Endodermal cell (in vitro differentiated cells): ENCODE measurements around the gene THSD7B. TPM values are rescaled to one million over a fixed set of nuclear protein-coding genes. Genes with fewer than 3 reads are reported as not detected.

ENCODE experiments used
- DNase-seq: peaks from one replicate; pipeline ENCODE4 v3.0.0-alpha.2; 2017
- H3K27ac ChIP-seq: 2 replicates; pipeline ENCODE4 v1.5.1; 2013; ENCODE audit warnings: mild to moderate bottlenecking, low read depth, low read length, moderate library complexity
- H3K27me3 ChIP-seq: 2 replicates; pipeline ENCODE4 v1.6.1; 2013; ENCODE audit warnings: mild to moderate bottlenecking, low read length, moderate library complexity; ENCODE audit not compliant: insufficient read depth, control insufficient read depth, poor library complexity, severe bottlenecking
- H3K36me3 ChIP-seq: 2 replicates; pipeline ENCODE4 v1.7.0; 2013; ENCODE audit warnings: mild to moderate bottlenecking, low read length, moderate library complexity; ENCODE audit not compliant: control insufficient read depth, insufficient read depth
- H3K4me1 ChIP-seq: one replicate; pipeline ENCODE4 v1.7.0; 2013; ENCODE audit warnings: low read length; ENCODE audit not compliant: control insufficient read depth, insufficient read depth
- H3K4me3 ChIP-seq: 2 replicates; pipeline ENCODE4 v1.5.1; 2013; ENCODE audit warnings: mild to moderate bottlenecking, low read length, moderate library complexity
- H3K9ac ChIP-seq: 2 replicates; pipeline ENCODE4 v1.6.1; 2013; ENCODE audit warnings: mild to moderate bottlenecking, low read length, moderate library complexity; ENCODE audit not compliant: poor library complexity, severe bottlenecking; ENCODE audit errors: extremely low read depth
- H3K9me3 ChIP-seq: 2 replicates; pipeline ENCODE4 v1.6.1; 2013; ENCODE audit warnings: mild to moderate bottlenecking, low read length, moderate library complexity; ENCODE audit not compliant: control insufficient read depth
- H3K27ac Mint-ChIP-seq: 2 replicates; pipeline ENCODE4 v1.8.0; 2020; ENCODE audit warnings: mixed read lengths
- H3K27me3 Mint-ChIP-seq: 2 replicates; pipeline ENCODE4 v1.8.0; 2021; ENCODE audit warnings: mild to moderate bottlenecking, mixed read lengths; ENCODE audit not compliant: insufficient read depth
- H3K36me3 Mint-ChIP-seq: 2 replicates; pipeline ENCODE4 v1.8.0; 2020; ENCODE audit warnings: low read depth, mixed read lengths
- H3K4me1 Mint-ChIP-seq: 2 replicates; pipeline ENCODE4 v1.8.0; 2020; ENCODE audit warnings: mixed read lengths
- H3K4me3 Mint-ChIP-seq: 2 replicates; pipeline ENCODE4 v1.8.0; 2020; ENCODE audit warnings: mild to moderate bottlenecking, moderate library complexity, mixed read lengths
- H3K9me3 Mint-ChIP-seq: 2 replicates; pipeline ENCODE4 v1.8.0; 2020; ENCODE audit warnings: mild to moderate bottlenecking, mixed read lengths
- CTCF ChIP-seq: fragments of 200-600 bp; sonication (generic); conservative IDR thresholded peaks from 2 replicates; pipeline ENCODE4 v1.5.0; 2021; ENCODE audit warnings: antibody characterized with exemption, mild to moderate bottlenecking
- WGBS, 2 experiments: methylation state at CpG; one replicate each; pipeline versions ENCODE4 v1.1.5 to v1.1.7; 2013; ENCODE audit warnings: missing lambda C conversion rate in 2 of 2, mixed read lengths in 1 of 2; ENCODE audit not compliant: insufficient coverage in 1 of 2, insufficient read length in 1 of 2; 5-methylcytosine and 5-hydroxymethylcytosine counted together
- total RNA-seq, 2 donors: library from RNA; stranded (reverse); fragmentation: NEBNext Ultra II Directional in 1 of 2; extraction: Animal tissue kit (Norgen Biotek cat#: 25700) in 1 of 2; gene quantifications; 2 replicates in 1 of 2; 3 replicates in 1 of 2; pipeline ENCODE4 v1.2.1, GENCODE V29; 2021

THSD7B gene
- total RNA-seq, 2 donors from 2014 or later = 1.8 to 2.6 TPM

- 100% methylated on average over 1 of the region's 1 CpG; no CpG with 5 or more reads in 1 of the 2 experiments for WGBS, 2 experiments
- H3K4me3 Mint-ChIP-seq = no peak overlapping the region
- H3K36me3 ChIP-seq = no peaks in the 10 kb centered on the region
- no peak overlapping the region for H3K9ac ChIP-seq
- no peaks in the 10 kb centered on the region for H3K9me3 ChIP-seq
- H3K27me3 ChIP-seq = no peaks in the 10 kb centered on the region
- H3K4me1 ChIP-seq = peaks cover 3% of the 10 kb centered on the region
- DNase-seq = no peak
- no peak overlapping the region for H3K4me3 ChIP-seq
- H3K27me3 Mint-ChIP-seq = no peaks in the 10 kb centered on the region
- H3K4me1 Mint-ChIP-seq = peaks cover 6% of the 10 kb centered on the region
- no peak overlapping the region for H3K27ac Mint-ChIP-seq
- no peaks in the 10 kb centered on the region for H3K9me3 Mint-ChIP-seq
- no peaks in the 10 kb centered on the region for H3K36me3 Mint-ChIP-seq
- no peak overlapping the region for H3K27ac ChIP-seq
- TF ChIP-seq CTCF = no peak
Measured at GRCh38 chr2:137539336-137539735, 774.0 kb downstream of the THSD7B start.

- no peak overlapping the region for H3K27ac Mint-ChIP-seq
- H3K4me1 Mint-ChIP-seq = peaks cover 9% of the 10 kb centered on the region
- H3K36me3 Mint-ChIP-seq = no peaks in the 10 kb centered on the region
- Histone ChIP-seq H3K4me3 (no peak overlapping the region), H3K9ac (no peak overlapping the region), H3K36me3 (no peaks in the 10 kb centered on the region), H3K4me1 (peaks cover 8% of the 10 kb centered on the region), H3K27ac (no peak overlapping the region), H3K9me3 (no peaks in the 10 kb centered on the region), H3K27me3 (no peaks in the 10 kb centered on the region)
- 90 to 92% methylated on average over 3 to 6 of the region's 6 CpGs for WGBS, 2 experiments
- TF ChIP-seq CTCF = no peak
- no peaks in the 10 kb centered on the region for H3K27me3 Mint-ChIP-seq
- no peak overlapping the region for H3K4me3 Mint-ChIP-seq
- no peak for DNase-seq
- H3K9me3 Mint-ChIP-seq = no peaks in the 10 kb centered on the region
Measured at GRCh38 chr2:137547842-137548241, 782.5 kb downstream of the THSD7B start.

GRCh38 chr2:137566387-137566786 lies 801.0 kb downstream of the THSD7B start:
- no peak for DNase-seq
- H3K4me3 ChIP-seq = no peak overlapping the region
- no peak overlapping the region for H3K27ac ChIP-seq
- peaks cover 16% of the 10 kb centered on the region for H3K9me3 ChIP-seq
- no peak overlapping the region for H3K27ac Mint-ChIP-seq
- no peaks in the 10 kb centered on the region for H3K36me3 Mint-ChIP-seq
- no peaks in the 10 kb centered on the region for H3K27me3 ChIP-seq
- H3K27me3 Mint-ChIP-seq = no peaks in the 10 kb centered on the region
- no peak for TF ChIP-seq CTCF
- 100% methylated on average over 1 of the region's 1 CpG; no CpG with 5 or more reads in 1 of the 2 experiments for whole genome bisulfite sequencing, 2 experiments
- H3K9me3 Mint-ChIP-seq = no peaks in the 10 kb centered on the region
- H3K4me1 Mint-ChIP-seq = no peaks in the 10 kb centered on the region
- no peak overlapping the region for H3K4me3 Mint-ChIP-seq
- H3K36me3 ChIP-seq = no peaks in the 10 kb centered on the region
- H3K9ac ChIP-seq = no peak overlapping the region
- H3K4me1 ChIP-seq = no peaks in the 10 kb centered on the region
